GM12878 (cell line): Measurements from ENCODE around the gene SMIM7. TPM values are rescaled to one million over a fixed set of nuclear protein-coding genes. Genes with fewer than 3 reads are reported as not detected.

Experiments used
- ATAC-seq: fragments of 200-7000 bp; cut with Tn5 transposase; 3 replicates; pipeline ENCODE4 v1.9.1; 2020; ENCODE audit warnings: mild to moderate bottlenecking, moderate library complexity
- BruUV-seq: library from RNA; stranded (reverse); fragments of 400-500 nt; replicated peaks from 2 replicates; lab custom pipeline; 2021; lab: Mats Ljungman, UMichigan
- CTCF ChIA-PET: fragments of 300-600 bp; sonication (Branson Sonifier 250); formaldehyde crosslinking; extraction: SDS; loops from one replicate; lab custom pipeline; 2021; ENCODE audit warnings: inconsistent platforms; lab: Yijun Ruan, JAX
- POLR2A ChIA-PET: fragments of 350-600 bp; formaldehyde crosslinking; extraction: SDS; loops from one replicate; lab custom pipeline; 2021; ENCODE audit warnings: inconsistent platforms; lab: Charles Lee
- RAD21 ChIA-PET: fragments of 300-600 bp; sonication (Branson Sonifier 250); formaldehyde crosslinking; loops from one replicate; lab custom pipeline; 2023; ENCODE audit warnings: antibody characterized with exemption; ENCODE audit not compliant: unreplicated experiment; lab: Charles Lee
- SMC1A ChIA-PET: fragments of 300-600 bp; sonication (Branson Sonifier 250); formaldehyde crosslinking; loops from one replicate; lab custom pipeline; 2023; ENCODE audit not compliant: unreplicated experiment, uncharacterized antibody; lab: Charles Lee
- DNase-seq: peaks from one replicate; pipeline ENCODE4 v3.0.0-alpha.2; 2011; ENCODE audit warnings: low read depth, low spot score
- FAIRE-seq: peaks from 3 replicates; lab custom pipeline; 2011; peaks lifted over from hg19 to GRCh38; lab: Jason Lieb, UNC
- H2AFZ ChIP-seq: 2 replicates; pipeline ENCODE4 v1.6.0; 2011; ENCODE audit warnings: low read depth, low read length, control low read depth; ENCODE audit not compliant: control insufficient read depth
- H3K27ac ChIP-seq: 2 replicates; pipeline ENCODE4 v1.5.1; 2011; ENCODE audit warnings: control low read depth; ENCODE audit not compliant: control insufficient read depth, insufficient read depth
- H3K27me3 ChIP-seq, 2 experiments: replicated peaks in 1 of 2; 2 replicates each; pipeline versions ENCODE4 v1.6.0 to v1.6.1; 2011; ENCODE audit warnings: low read length in 1 of 2; ENCODE audit not compliant: control insufficient read depth in 2 of 2, insufficient read depth in 2 of 2
- H3K36me3 ChIP-seq, 2 experiments: 2 replicates each; pipeline ENCODE4 v1.5.1; 2011; ENCODE audit warnings: low read length in 1 of 2; ENCODE audit not compliant: control insufficient read depth in 2 of 2, insufficient read depth in 2 of 2
- H3K4me1 ChIP-seq: 2 replicates; pipeline ENCODE4 v1.6.1; 2011; ENCODE audit warnings: mild to moderate bottlenecking, low read length, moderate library complexity, mixed read lengths; ENCODE audit not compliant: control insufficient read depth, insufficient read depth
- H3K4me2 ChIP-seq: 2 replicates; pipeline ENCODE4 v1.6.0; 2011; ENCODE audit warnings: control low read depth; ENCODE audit not compliant: control insufficient read depth, insufficient read depth
- H3K4me3 ChIP-seq: fragments of 200-600 bp; sonication (generic); 2 replicates; pipeline ENCODE4 v1.5.1; 2016
- H3K79me2 ChIP-seq: 2 replicates; pipeline ENCODE4 v1.6.0; 2011; ENCODE audit warnings: low read length; ENCODE audit not compliant: control insufficient read depth, insufficient read depth
- H3K9ac ChIP-seq: 2 replicates; pipeline ENCODE4 v1.8.0; 2011; ENCODE audit warnings: low read length, control low read depth, mixed read lengths; ENCODE audit not compliant: control insufficient read depth, insufficient read depth
- H3K9me3 ChIP-seq: replicated peaks from 3 replicates; pipeline ENCODE4 v1.5.1; 2011; ENCODE audit warnings: mild to moderate bottlenecking, low read length; ENCODE audit not compliant: control insufficient read depth, insufficient read depth
- H4K20me1 ChIP-seq: 2 replicates; pipeline ENCODE4 v1.6.0; 2011; ENCODE audit not compliant: control insufficient read depth, insufficient read depth
- DPF2 ChIP-seq: fragments of 450-650 bp; IDR thresholded peaks from 2 replicates; pipeline ENCODE4 v1.6.1; 2017; ENCODE audit warnings: mild to moderate bottlenecking
- POLR2AphosphoS5 ChIP-seq: IDR thresholded peaks from 2 replicates; pipeline ENCODE4 v1.6.1; 2011; ENCODE audit warnings: mild to moderate bottlenecking, low read length, inconsistent platforms
- RCOR1 ChIP-seq: conservative IDR thresholded peaks from 2 replicates; pipeline ENCODE4 v1.6.1; 2012; ENCODE audit warnings: low read depth, low read length, improper control_type of control experiment
- WGBS: methylation state at CpG from one replicate; pipeline ENCODE4 v1.1.6; 2016; ENCODE audit warnings: low lambda C conversion rate; ENCODE audit not compliant: insufficient replicate concordance, insufficient coverage; ENCODE audit errors: missing lambda C conversion rate; 5-methylcytosine and 5-hydroxymethylcytosine counted together
- in situ Hi-C: fragments of 300-500 bp; cut with MboI; formaldehyde crosslinking; loops from 9 replicates; pipeline ENCODE4 v1.14.3; 2018; ENCODE audit warnings: mixed read lengths
- intact Hi-C: fragments of 100-400 bp; cut with micrococcal nuclease; formaldehyde crosslinking; loops from one replicate; pipeline ENCODE4 v1.14.2; 2022; ENCODE audit not compliant: unreplicated experiment
- polyA plus RNA-seq, 11 experiments: library from polyadenylated mRNA; depleted of rRNA in 4 of 11; unstranded in 6 of 11; stranded (reverse) in 5 of 11; fragments of >200 nt; fragmentation: Nextera tagmentation in 4 of 11; fragmentation: Illumina TruSeq in 1 of 11; extraction: Ambion mirVana in 4 of 11; extraction: Trizol in 1 of 11; gene quantifications; 1 replicate in 1 of 11; 2 replicates in 10 of 11; pipeline versions ENCODE4 v1.2.1 to v1.2.3, GENCODE V29; 2011 to 2016; ENCODE audit warnings: inconsistent platforms in 2 of 11, missing spikeins in 2 of 11, low read depth in 1 of 11
- total RNA-seq, 4 experiments: library from RNA; depleted of rRNA in 3 of 4; stranded (reverse); fragments of >200 nt in 3 of 4; fragmentation: Illumina TruSeq in 1 of 4; extraction: Trizol in 1 of 4; gene quantifications; 2 replicates each; pipeline versions ENCODE4 v1.2.1 to v1.2.3, GENCODE V29; 2013 to 2021
- TF ChIP-seq, protein P1 (sequence below): IDR thresholded peaks from 2 replicates; pipeline ENCODE4 v1.6.1; 2011; ENCODE audit warnings: low read depth, low read length, improper control_type of control experiment, borderline replicate concordance
- TF ChIP-seq, protein P2 (sequence below): fragments of 450-650 bp; IDR thresholded peaks from 2 replicates; pipeline ENCODE4 v1.6.1; 2017; ENCODE audit warnings: mild to moderate bottlenecking
- TF ChIP-seq, protein P3 (sequence below): IDR thresholded peaks from 2 replicates; pipeline ENCODE4 v1.6.1; 2012; ENCODE audit warnings: low read depth, low read length, improper control_type of control experiment
- TF ChIP-seq, protein P4 (sequence below): fragments of 450-650 bp; IDR thresholded peaks from 2 replicates; pipeline ENCODE4 v1.6.1; 2017; ENCODE audit warnings: mild to moderate bottlenecking, moderate library complexity

SMIM7 gene
- total and polyA plus RNA-seq, 10 of the 15 experiments (the other 5 are each of a cell fraction or from before 2014, with no cell fraction given) = 45.7 to 170 (median 70.8) TPM

DNA sequence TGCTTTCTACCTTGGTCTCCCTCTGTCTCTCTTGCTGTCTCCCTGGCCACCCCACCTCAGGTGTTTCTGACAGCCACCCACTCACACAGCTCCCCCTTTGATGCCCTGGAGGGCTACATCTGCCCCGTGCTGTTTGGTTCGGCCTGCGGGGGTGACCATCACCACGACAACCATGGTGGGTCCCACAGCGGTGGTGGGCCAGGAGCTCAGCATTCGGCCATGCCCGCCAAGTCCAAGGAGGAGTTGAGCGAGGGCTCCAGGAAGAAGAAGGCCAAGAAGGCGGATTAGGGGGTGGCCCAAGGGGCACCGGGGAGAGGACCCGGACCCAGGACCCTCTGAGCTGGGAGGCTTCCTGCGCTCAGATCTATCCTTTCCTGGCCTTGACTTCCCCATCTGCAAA, 28.1 kb upstream of the SMIM7 start:
- no TSS peak for BruUV-seq
- ChIA-PET SMC1A (no interaction called here), CTCF (interaction anchor here (0.6 kb wide), 3 partner anchors 9 to 84 kb away, joined by 3 to 4 read pairs (median 3); no protein-coding TSS in a partner anchor), RAD21 (no interaction called here), POLR2A (no interaction called here)
- intact Hi-C loops (no loop called here), in situ Hi-C loops (no loop called here)
- 97% methylated on average over 12 of the region's 12 CpGs for WGBS
- FAIRE-seq (no peak), DNase-seq (no peak), ATAC-seq (no peak)
- H3K79me2 ChIP-seq = no peaks in the 10 kb centered on the region
- no peak overlapping the region for H3K4me3 ChIP-seq
- H3K9ac ChIP-seq = no peak overlapping the region
- H3K27ac ChIP-seq = no peak overlapping the region
- H3K36me3 ChIP-seq = peaks cover 0 to under 1% of the 10 kb centered on the region in 2 experiments; a peak in 1 of 4 replicates
- no peaks in the 10 kb centered on the region for H3K4me1 ChIP-seq
- no peaks in the 10 kb centered on the region for H3K9me3 ChIP-seq
- no peak overlapping the region for H3K4me2 ChIP-seq
- TF ChIP-seq, protein P1, sequence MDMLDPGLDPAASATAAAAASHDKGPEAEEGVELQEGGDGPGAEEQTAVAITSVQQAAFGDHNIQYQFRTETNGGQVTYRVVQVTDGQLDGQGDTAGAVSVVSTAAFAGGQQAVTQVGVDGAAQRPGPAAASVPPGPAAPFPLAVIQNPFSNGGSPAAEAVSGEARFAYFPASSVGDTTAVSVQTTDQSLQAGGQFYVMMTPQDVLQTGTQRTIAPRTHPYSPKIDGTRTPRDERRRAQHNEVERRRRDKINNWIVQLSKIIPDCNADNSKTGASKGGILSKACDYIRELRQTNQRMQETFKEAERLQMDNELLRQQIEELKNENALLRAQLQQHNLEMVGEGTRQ = no peak
- H4K20me1 ChIP-seq = no peaks in the 10 kb centered on the region
- H2AFZ ChIP-seq = no peak overlapping the region
- no peaks in the 10 kb centered on the region for H3K27me3 ChIP-seq

DNA sequence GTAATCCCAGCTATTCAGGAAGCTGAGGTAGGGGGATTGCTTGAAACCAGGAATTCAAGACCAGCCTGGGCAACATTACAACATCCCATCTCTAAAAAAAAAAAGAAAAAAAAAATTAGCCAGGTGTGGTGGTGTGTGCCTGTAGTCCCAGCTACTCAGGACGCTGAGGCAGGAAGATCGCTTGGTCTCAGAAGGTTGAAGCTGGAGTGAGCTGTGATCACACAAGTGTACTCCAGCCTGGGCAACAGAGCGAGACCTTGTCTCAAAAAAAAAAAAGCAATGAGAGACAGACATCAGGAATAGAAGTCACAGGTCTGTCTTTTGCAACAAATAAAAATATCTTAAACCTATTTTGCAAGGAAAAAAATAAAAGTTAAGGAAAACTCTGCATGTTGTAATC, 24.3 kb upstream of the SMIM7 start:
- H3K4me1 ChIP-seq = no peaks in the 10 kb centered on the region
- H3K27ac ChIP-seq = no peak overlapping the region
- SMC1A ChIA-PET = interaction anchor here (0.7 kb wide), 1 partner anchor 29 kb away, joined by 4 read pairs; no protein-coding TSS in a partner anchor
- CTCF ChIA-PET = interaction anchor here (0.6 kb wide), 1 partner anchor 20 kb away, joined by 3 read pairs; no protein-coding TSS in a partner anchor
- intact Hi-C loops (no loop called here), in situ Hi-C loops (no loop called here)
- H3K9ac ChIP-seq = no peak overlapping the region
- no peaks in the 10 kb centered on the region for H3K79me2 ChIP-seq
- DNase-seq (no peak), ATAC-seq (no peak), FAIRE-seq (no peak)
- WGBS = 91% methylated on average over 3 of the region's 3 CpGs
- H3K36me3 ChIP-seq = peaks cover 12 to 17% of the 10 kb centered on the region in 2 experiments
- H4K20me1 ChIP-seq = no peaks in the 10 kb centered on the region
- H2AFZ ChIP-seq = no peak overlapping the region
- H3K4me2 ChIP-seq = no peak overlapping the region
- TSS peak; percentile 22 for BruUV-seq
- RAD21 ChIA-PET = no interaction called here
- no peaks in the 10 kb centered on the region for H3K9me3 ChIP-seq
- POLR2A ChIA-PET = no interaction called here
- H3K27me3 ChIP-seq = no peaks in the 10 kb centered on the region
- H3K4me3 ChIP-seq = no peak overlapping the region
- TF ChIP-seq, protein P2, sequence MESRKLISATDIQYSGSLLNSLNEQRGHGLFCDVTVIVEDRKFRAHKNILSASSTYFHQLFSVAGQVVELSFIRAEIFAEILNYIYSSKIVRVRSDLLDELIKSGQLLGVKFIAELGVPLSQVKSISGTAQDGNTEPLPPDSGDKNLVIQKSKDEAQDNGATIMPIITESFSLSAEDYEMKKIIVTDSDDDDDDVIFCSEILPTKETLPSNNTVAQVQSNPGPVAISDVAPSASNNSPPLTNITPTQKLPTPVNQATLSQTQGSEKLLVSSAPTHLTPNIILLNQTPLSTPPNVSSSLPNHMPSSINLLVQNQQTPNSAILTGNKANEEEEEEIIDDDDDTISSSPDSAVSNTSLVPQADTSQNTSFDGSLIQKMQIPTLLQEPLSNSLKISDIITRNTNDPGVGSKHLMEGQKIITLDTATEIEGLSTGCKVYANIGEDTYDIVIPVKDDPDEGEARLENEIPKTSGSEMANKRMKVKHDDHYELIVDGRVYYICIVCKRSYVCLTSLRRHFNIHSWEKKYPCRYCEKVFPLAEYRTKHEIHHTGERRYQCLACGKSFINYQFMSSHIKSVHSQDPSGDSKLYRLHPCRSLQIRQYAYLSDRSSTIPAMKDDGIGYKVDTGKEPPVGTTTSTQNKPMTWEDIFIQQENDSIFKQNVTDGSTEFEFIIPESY = no peak
- no peak for TF ChIP-seq DPF2
- no peak for TF ChIP-seq RCOR1
- TF ChIP-seq, protein P3, sequence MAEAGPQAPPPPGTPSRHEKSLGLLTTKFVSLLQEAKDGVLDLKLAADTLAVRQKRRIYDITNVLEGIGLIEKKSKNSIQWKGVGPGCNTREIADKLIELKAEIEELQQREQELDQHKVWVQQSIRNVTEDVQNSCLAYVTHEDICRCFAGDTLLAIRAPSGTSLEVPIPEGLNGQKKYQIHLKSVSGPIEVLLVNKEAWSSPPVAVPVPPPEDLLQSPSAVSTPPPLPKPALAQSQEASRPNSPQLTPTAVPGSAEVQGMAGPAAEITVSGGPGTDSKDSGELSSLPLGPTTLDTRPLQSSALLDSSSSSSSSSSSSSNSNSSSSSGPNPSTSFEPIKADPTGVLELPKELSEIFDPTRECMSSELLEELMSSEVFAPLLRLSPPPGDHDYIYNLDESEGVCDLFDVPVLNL = no peak
- TF ChIP-seq, protein P4, sequence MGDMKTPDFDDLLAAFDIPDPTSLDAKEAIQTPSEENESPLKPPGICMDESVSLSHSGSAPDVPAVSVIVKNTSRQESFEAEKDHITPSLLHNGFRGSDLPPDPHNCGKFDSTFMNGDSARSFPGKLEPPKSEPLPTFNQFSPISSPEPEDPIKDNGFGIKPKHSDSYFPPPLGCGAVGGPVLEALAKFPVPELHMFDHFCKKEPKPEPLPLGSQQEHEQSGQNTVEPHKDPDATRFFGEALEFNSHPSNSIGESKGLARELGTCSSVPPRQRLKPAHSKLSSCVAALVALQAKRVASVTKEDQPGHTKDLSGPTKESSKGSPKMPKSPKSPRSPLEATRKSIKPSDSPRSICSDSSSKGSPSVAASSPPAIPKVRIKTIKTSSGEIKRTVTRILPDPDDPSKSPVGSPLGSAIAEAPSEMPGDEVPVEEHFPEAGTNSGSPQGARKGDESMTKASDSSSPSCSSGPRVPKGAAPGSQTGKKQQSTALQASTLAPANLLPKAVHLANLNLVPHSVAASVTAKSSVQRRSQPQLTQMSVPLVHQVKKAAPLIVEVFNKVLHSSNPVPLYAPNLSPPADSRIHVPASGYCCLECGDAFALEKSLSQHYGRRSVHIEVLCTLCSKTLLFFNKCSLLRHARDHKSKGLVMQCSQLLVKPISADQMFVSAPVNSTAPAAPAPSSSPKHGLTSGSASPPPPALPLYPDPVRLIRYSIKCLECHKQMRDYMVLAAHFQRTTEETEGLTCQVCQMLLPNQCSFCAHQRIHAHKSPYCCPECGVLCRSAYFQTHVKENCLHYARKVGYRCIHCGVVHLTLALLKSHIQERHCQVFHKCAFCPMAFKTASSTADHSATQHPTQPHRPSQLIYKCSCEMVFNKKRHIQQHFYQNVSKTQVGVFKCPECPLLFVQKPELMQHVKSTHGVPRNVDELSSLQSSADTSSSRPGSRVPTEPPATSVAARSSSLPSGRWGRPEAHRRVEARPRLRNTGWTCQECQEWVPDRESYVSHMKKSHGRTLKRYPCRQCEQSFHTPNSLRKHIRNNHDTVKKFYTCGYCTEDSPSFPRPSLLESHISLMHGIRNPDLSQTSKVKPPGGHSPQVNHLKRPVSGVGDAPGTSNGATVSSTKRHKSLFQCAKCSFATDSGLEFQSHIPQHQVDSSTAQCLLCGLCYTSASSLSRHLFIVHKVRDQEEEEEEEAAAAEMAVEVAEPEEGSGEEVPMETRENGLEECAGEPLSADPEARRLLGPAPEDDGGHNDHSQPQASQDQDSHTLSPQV = no peak
- no peak for TF ChIP-seq POLR2AphosphoS5
